Ishikawa (cell line): Measurements from ENCODE around the gene MGAT3.

Experiments used
- CREB1 ChIP-seq: IDR thresholded peaks from 2 replicates; pipeline ENCODE4 v1.6.1; 2012; ENCODE audit warnings: low read depth
- EGR1 ChIP-seq: IDR thresholded peaks from 2 replicates; pipeline ENCODE4 v1.6.1; 2012
- EP300 ChIP-seq: IDR thresholded peaks from 2 replicates; pipeline ENCODE4 v1.6.1; 2012; ENCODE audit warnings: borderline replicate concordance
- NFIC ChIP-seq: IDR thresholded peaks from 2 replicates; pipeline ENCODE4 v1.6.1; 2012
- RAD21 ChIP-seq: IDR thresholded peaks from 2 replicates; pipeline ENCODE4 v1.6.1; 2012; ENCODE audit warnings: low read depth
- TAF1 ChIP-seq: IDR thresholded peaks from 2 replicates; pipeline ENCODE4 v1.6.1; 2012; ENCODE audit warnings: low read depth, mild to moderate bottlenecking
- TCF12 ChIP-seq: IDR thresholded peaks from 2 replicates; pipeline ENCODE4 v1.6.1; 2012; ENCODE audit warnings: low read depth

- TF ChIP-seq EP300 (no peak), NFIC (no peak), CREB1 (no peak), TAF1 (no peak), RAD21 (no peak), EGR1 (no peak), TCF12 (no peak)
These were observed 73.3 kb downstream of the MGAT3 start for GRCh38 chr22:39530116-39530515.
